GM18508 (cell line): Measurements from ENCODE around the gene PSENEN.
"Not testable (repeated sequence)": the region's sequence is repeated elsewhere in the genome, so short reads cannot be mapped to it uniquely, and the experiment has no call there.

Experiments
- ATAC-seq: cut with Tn5 transposase; IDR thresholded peaks from one replicate; pipeline ENCODE4 v1.9.1; 2021; ENCODE audit warnings: moderate number of reproducible peaks; ENCODE audit not compliant: insufficient read depth, unreplicated experiment

PSENEN gene

GRCh38 chr19:35784503-35785338 is 39.3 kb downstream of the PSENEN start:
- ATAC-seq, result no peak

GRCh38 chr19:35785339-35785627 is 39.8 kb downstream of the PSENEN start:
- ATAC-seq, result no peak

GRCh38 chr19:35786299-35787160 is 41.1 kb downstream of the PSENEN start:
- no peak for ATAC-seq

- ATAC-seq, result no peak
These were observed 41.9 kb downstream of the PSENEN start for GRCh38 chr19:35787227-35787799.

GRCh38 chr19:35788205-35788960 is 42.9 kb downstream of the PSENEN start:
- no peak for ATAC-seq

- ATAC-seq, result no peak
These were observed 43.9 kb downstream of the PSENEN start for GRCh38 chr19:35789195-35789977.

- no peak for ATAC-seq
These were observed 44.8 kb downstream of the PSENEN start for GRCh38 chr19:35789978-35790944.

- ATAC-seq, result no peak
These were observed 45.7 kb downstream of the PSENEN start for GRCh38 chr19:35790981-35791813.

- ATAC-seq, result no peak
These were observed 46.4 kb downstream of the PSENEN start for GRCh38 chr19:35791814-35792279.

- no peak for ATAC-seq
These were observed 46.9 kb downstream of the PSENEN start for GRCh38 chr19:35792312-35792711.

GRCh38 chr19:35792888-35793287 is 47.4 kb downstream of the PSENEN start:
- ATAC-seq, result no peak

- no peak for ATAC-seq
These were observed 48.1 kb downstream of the PSENEN start for GRCh38 chr19:35793381-35794165.

- not testable (repeated sequence) for ATAC-seq
These were observed 50.1 kb downstream of the PSENEN start for GRCh38 chr19:35795564-35795963.
